H1 (cell line): ENCODE results near the gene MYRIP. TPM values are rescaled to one million over a fixed set of nuclear protein-coding genes. Genes with fewer than 3 reads are reported as not detected.

Experiments
- ATF3 ChIP-seq: IDR thresholded peaks from 2 replicates; pipeline ENCODE4 v1.6.1; 2011; ENCODE audit warnings: low read depth, mild to moderate bottlenecking, low read length; ENCODE audit not compliant: insufficient read depth
- EP300 ChIP-seq, 2 experiments: IDR thresholded peaks; 1 replicate in 1 of 2; 2 replicates in 1 of 2; pipeline ENCODE4 v1.6.1; 2011 to 2012; ENCODE audit warnings: low read depth in 2 of 2, low read length in 2 of 2, mild to moderate bottlenecking in 2 of 2, borderline replicate concordance in 1 of 2, inconsistent platforms in 1 of 2, moderate library complexity in 1 of 2
- FOSL1 ChIP-seq: IDR thresholded peaks from 2 replicates; pipeline ENCODE4 v1.6.1; 2011; ENCODE audit warnings: mild to moderate bottlenecking, low read depth, low read length, moderate library complexity; ENCODE audit not compliant: insufficient read depth
- KDM1A ChIP-seq: fragments of 200-600, 300-600 bp; sonication (generic); IDR thresholded peaks from 2 replicates; pipeline ENCODE4 v1.7.1; 2016; ENCODE audit warnings: mild to moderate bottlenecking, low read length, borderline replicate concordance
- NRF1 ChIP-seq: IDR thresholded peaks from 2 replicates; pipeline ENCODE4 v1.6.1; 2011; ENCODE audit warnings: mild to moderate bottlenecking, low read depth, low read length, improper control_type of control experiment
- ZNF274 ChIP-seq: IDR thresholded peaks from 2 replicates; pipeline ENCODE4 v1.7.0; 2012; ENCODE audit warnings: low read length, borderline replicate concordance; ENCODE audit errors: extremely low read depth
- polyA plus RNA-seq, 7 experiments: library from polyadenylated mRNA; depleted of rRNA in 3 of 7; stranded (reverse) in 5 of 7; unstranded in 2 of 7; fragments of >200 nt in 5 of 7; fragments of 200-250 nt in 2 of 7; gene quantifications; 1 replicate in 5 of 7; 2 replicates in 1 of 7; 4 replicates in 1 of 7; pipeline versions ENCODE4 v1.2.1 to v1.2.3, GENCODE V29; 2011 to 2013; ENCODE audit warnings: missing spikeins in 2 of 7, mixed read lengths in 2 of 7
- total RNA-seq: library from RNA; stranded (reverse); fragmentation: NEBNext Ultra II Directional; extraction: Animal tissue kit (Norgen Biotek cat#: 25700); gene quantifications from 2 replicates; pipeline ENCODE4 v1.2.1, GENCODE V29; 2021
- TF ChIP-seq, protein P1 (sequence below): fragments of 300-600 bp; sonication (generic); IDR thresholded peaks from 2 replicates; pipeline ENCODE4 v1.7.1; 2012; ENCODE audit warnings: low read length, moderate library complexity, mild to moderate bottlenecking, inconsistent platforms; ENCODE audit not compliant: insufficient replicate concordance

MYRIP gene
- total and polyA plus RNA-seq, 2 of the 8 experiments (the other 6 are each of a cell fraction or from before 2014, with no cell fraction given): 0.54 to 4.3 TPM

DNA sequence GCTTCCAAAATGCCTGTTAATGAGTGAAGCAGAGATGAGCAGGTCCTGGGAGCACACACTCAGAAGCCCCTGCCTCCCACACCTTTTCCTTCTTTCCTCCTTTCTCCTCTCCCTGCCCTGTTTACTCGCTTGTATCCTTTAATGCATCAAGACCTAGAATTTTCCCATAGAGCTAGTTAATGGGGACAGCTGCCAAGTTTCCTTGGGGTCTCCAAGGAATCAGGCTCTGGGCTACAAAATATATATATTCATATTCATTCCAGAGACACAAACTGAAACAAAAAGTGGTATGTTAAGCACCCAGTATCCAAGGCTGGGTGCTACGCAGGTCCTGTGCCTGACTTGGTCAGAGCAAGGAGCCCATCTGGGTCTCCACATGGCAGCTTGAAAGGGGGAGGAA is 235.6 kb downstream of the MYRIP start (continued):
- TF ChIP-seq, protein P1, sequence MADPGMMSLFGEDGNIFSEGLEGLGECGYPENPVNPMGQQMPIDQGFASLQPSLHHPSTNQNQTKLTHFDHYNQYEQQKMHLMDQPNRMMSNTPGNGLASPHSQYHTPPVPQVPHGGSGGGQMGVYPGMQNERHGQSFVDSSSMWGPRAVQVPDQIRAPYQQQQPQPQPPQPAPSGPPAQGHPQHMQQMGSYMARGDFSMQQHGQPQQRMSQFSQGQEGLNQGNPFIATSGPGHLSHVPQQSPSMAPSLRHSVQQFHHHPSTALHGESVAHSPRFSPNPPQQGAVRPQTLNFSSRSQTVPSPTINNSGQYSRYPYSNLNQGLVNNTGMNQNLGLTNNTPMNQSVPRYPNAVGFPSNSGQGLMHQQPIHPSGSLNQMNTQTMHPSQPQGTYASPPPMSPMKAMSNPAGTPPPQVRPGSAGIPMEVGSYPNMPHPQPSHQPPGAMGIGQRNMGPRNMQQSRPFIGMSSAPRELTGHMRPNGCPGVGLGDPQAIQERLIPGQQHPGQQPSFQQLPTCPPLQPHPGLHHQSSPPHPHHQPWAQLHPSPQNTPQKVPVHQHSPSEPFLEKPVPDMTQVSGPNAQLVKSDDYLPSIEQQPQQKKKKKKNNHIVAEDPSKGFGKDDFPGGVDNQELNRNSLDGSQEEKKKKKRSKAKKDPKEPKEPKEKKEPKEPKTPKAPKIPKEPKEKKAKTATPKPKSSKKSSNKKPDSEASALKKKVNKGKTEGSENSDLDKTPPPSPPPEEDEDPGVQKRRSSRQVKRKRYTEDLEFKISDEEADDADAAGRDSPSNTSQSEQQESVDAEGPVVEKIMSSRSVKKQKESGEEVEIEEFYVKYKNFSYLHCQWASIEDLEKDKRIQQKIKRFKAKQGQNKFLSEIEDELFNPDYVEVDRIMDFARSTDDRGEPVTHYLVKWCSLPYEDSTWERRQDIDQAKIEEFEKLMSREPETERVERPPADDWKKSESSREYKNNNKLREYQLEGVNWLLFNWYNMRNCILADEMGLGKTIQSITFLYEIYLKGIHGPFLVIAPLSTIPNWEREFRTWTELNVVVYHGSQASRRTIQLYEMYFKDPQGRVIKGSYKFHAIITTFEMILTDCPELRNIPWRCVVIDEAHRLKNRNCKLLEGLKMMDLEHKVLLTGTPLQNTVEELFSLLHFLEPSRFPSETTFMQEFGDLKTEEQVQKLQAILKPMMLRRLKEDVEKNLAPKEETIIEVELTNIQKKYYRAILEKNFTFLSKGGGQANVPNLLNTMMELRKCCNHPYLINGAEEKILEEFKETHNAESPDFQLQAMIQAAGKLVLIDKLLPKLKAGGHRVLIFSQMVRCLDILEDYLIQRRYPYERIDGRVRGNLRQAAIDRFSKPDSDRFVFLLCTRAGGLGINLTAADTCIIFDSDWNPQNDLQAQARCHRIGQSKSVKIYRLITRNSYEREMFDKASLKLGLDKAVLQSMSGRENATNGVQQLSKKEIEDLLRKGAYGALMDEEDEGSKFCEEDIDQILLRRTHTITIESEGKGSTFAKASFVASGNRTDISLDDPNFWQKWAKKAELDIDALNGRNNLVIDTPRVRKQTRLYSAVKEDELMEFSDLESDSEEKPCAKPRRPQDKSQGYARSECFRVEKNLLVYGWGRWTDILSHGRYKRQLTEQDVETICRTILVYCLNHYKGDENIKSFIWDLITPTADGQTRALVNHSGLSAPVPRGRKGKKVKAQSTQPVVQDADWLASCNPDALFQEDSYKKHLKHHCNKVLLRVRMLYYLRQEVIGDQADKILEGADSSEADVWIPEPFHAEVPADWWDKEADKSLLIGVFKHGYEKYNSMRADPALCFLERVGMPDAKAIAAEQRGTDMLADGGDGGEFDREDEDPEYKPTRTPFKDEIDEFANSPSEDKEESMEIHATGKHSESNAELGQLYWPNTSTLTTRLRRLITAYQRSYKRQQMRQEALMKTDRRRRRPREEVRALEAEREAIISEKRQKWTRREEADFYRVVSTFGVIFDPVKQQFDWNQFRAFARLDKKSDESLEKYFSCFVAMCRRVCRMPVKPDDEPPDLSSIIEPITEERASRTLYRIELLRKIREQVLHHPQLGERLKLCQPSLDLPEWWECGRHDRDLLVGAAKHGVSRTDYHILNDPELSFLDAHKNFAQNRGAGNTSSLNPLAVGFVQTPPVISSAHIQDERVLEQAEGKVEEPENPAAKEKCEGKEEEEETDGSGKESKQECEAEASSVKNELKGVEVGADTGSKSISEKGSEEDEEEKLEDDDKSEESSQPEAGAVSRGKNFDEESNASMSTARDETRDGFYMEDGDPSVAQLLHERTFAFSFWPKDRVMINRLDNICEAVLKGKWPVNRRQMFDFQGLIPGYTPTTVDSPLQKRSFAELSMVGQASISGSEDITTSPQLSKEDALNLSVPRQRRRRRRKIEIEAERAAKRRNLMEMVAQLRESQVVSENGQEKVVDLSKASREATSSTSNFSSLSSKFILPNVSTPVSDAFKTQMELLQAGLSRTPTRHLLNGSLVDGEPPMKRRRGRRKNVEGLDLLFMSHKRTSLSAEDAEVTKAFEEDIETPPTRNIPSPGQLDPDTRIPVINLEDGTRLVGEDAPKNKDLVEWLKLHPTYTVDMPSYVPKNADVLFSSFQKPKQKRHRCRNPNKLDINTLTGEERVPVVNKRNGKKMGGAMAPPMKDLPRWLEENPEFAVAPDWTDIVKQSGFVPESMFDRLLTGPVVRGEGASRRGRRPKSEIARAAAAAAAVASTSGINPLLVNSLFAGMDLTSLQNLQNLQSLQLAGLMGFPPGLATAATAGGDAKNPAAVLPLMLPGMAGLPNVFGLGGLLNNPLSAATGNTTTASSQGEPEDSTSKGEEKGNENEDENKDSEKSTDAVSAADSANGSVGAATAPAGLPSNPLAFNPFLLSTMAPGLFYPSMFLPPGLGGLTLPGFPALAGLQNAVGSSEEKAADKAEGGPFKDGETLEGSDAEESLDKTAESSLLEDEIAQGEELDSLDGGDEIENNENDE: no peak
- TF ChIP-seq ATF3 (no peak), KDM1A (no peak), FOSL1 (no peak), NRF1 (no peak), EP300 (IDR thresholded peaks at IDR 0.05; ENCODE audit: borderline replicate concordance in 1 of 2, low read depth in 2 of 2, low read length in 2 of 2) (no peak), ZNF274 (no peak)
- TF ChIP-seq, all 59 proteins: peak for 0
